KOPT-K1 (cell line): ENCODE data around the gene UTS2B.
"Not testable (repeated sequence)": the region's sequence is repeated elsewhere in the genome, so short reads cannot be mapped to it uniquely, and the experiment has no call there.

Source experiments
- H3K27ac ChIP-seq: fragments of 200-600 bp; sonication (generic); 2 replicates; pipeline ENCODE4 v1.5.1; 2016; ENCODE audit warnings: antibody characterized with exemption, mild to moderate bottlenecking, low read depth, low read length; ENCODE audit not compliant: poor library complexity, severe bottlenecking
- H3K36me3 ChIP-seq: fragments of 200-600 bp; sonication (generic); 2 replicates; pipeline ENCODE4 v1.5.1; 2017; ENCODE audit warnings: antibody characterized with exemption, mild to moderate bottlenecking, low read length, moderate library complexity; ENCODE audit not compliant: insufficient read depth
- H3K9me3 ChIP-seq: fragments of 200-600 bp; sonication (generic); 2 replicates; pipeline ENCODE4 v1.5.1; 2017; ENCODE audit warnings: antibody characterized with exemption, low read length, mild to moderate bottlenecking; ENCODE audit not compliant: insufficient read depth, poor library complexity, severe bottlenecking

UTS2B gene

GRCh38 chr3:191256405-191256804, 73.9 kb downstream of the UTS2B start:
- no peaks in the 10 kb centered on the region for H3K36me3 ChIP-seq
- H3K27ac ChIP-seq: no peak overlapping the region
- H3K9me3 ChIP-seq: no peaks in the 10 kb centered on the region

GRCh38 chr3:191255156-191255555, 75.2 kb downstream of the UTS2B start:
- H3K27ac ChIP-seq: no peak overlapping the region
- no peaks in the 10 kb centered on the region for H3K9me3 ChIP-seq
- H3K36me3 ChIP-seq: no peaks in the 10 kb centered on the region

GRCh38 chr3:191254098-191254873, 76.0 kb downstream of the UTS2B start:
- H3K36me3 ChIP-seq: no peaks in the 10 kb centered on the region
- H3K27ac ChIP-seq: no peak overlapping the region
- H3K9me3 ChIP-seq: no peaks in the 10 kb centered on the region

GRCh38 chr3:191253089-191253799, 77.1 kb downstream of the UTS2B start:
- Histone ChIP-seq H3K27ac (no peak overlapping the region), H3K9me3 (no peaks in the 10 kb centered on the region), H3K36me3 (no peaks in the 10 kb centered on the region)

GRCh38 chr3:191246630-191247029, 83.7 kb downstream of the UTS2B start:
- Histone ChIP-seq H3K9me3 (no peaks in the 10 kb centered on the region), H3K36me3 (no peaks in the 10 kb centered on the region), H3K27ac (no peak overlapping the region)

GRCh38 chr3:191246034-191246433, 84.3 kb downstream of the UTS2B start:
- not testable (repeated sequence) for H3K36me3 ChIP-seq, H3K27ac ChIP-seq, H3K9me3 ChIP-seq

GRCh38 chr3:191244242-191244867, 86.0 kb downstream of the UTS2B start:
- Histone ChIP-seq H3K36me3 (no peaks in the 10 kb centered on the region), H3K27ac (no peak overlapping the region), H3K9me3 (no peaks in the 10 kb centered on the region)

GRCh38 chr3:191240486-191240885, 89.8 kb downstream of the UTS2B start:
- Histone ChIP-seq H3K36me3 (no peaks in the 10 kb centered on the region), H3K9me3 (no peaks in the 10 kb centered on the region), H3K27ac (no peak overlapping the region)

- Histone ChIP-seq H3K27ac (no peak overlapping the region), H3K36me3 (no peaks in the 10 kb centered on the region), H3K9me3 (no peaks in the 10 kb centered on the region)
Measured at GRCh38 chr3:191239407-191240031, 90.8 kb downstream of the UTS2B start.

- Histone ChIP-seq H3K36me3 (no peaks in the 10 kb centered on the region), H3K9me3 (no peaks in the 10 kb centered on the region), H3K27ac (no peak overlapping the region)
Measured at GRCh38 chr3:191238321-191238817, 92.0 kb downstream of the UTS2B start.

GRCh38 chr3:191237047-191237882, 93.1 kb downstream of the UTS2B start:
- Histone ChIP-seq H3K27ac (no peak overlapping the region), H3K36me3 (no peaks in the 10 kb centered on the region), H3K9me3 (no peaks in the 10 kb centered on the region)

- no peaks in the 10 kb centered on the region for H3K9me3 ChIP-seq
- H3K36me3 ChIP-seq: no peaks in the 10 kb centered on the region
- H3K27ac ChIP-seq: no peak overlapping the region
Measured at GRCh38 chr3:191236646-191237045, 93.7 kb downstream of the UTS2B start.

GRCh38 chr3:191235331-191236314, 94.7 kb downstream of the UTS2B start:
- Histone ChIP-seq H3K36me3 (no peaks in the 10 kb centered on the region), H3K9me3 (no peaks in the 10 kb centered on the region), H3K27ac (no peak overlapping the region)
